Brain microvascular endothelial cell (primary cell): ENCODE results near the gene BCAS1.
A peak's percentile ranks its signal among the peaks of the same experiment; 100 is the strongest.

Experiments used
- DNase-seq: peaks from one replicate; pipeline ENCODE4 v3.0.0-alpha.2; 2020
- H3K27ac ChIP-seq: fragments of 250-450 bp; sonication (Bioruptor Pico); 2 replicates; pipeline ENCODE4 v1.5.1; 2020; ENCODE audit warnings: mild to moderate bottlenecking, moderate library complexity
- H3K27me3 ChIP-seq: fragments of 250-450 bp; sonication (Bioruptor Pico); replicated peaks from 2 replicates; pipeline ENCODE4 v1.5.1; 2020; ENCODE audit warnings: mild to moderate bottlenecking
- H3K36me3 ChIP-seq: fragments of 250-450 bp; sonication (Bioruptor Pico); replicated peaks from 2 replicates; pipeline ENCODE4 v1.5.1; 2020; ENCODE audit warnings: mild to moderate bottlenecking
- H3K4me3 ChIP-seq: 2 replicates; pipeline ENCODE4 v1.5.1; 2011; ENCODE audit warnings: low read depth, mild to moderate bottlenecking, control low read depth, low read length, moderate library complexity
- in situ Hi-C: cut with HindIII; loops from 2 replicates; pipeline ENCODE4 v1.10.0; 2017; ENCODE audit warnings: low sequenced_read_pairs, low pct_ligation_motif_present
- TF ChIP-seq, protein P1 (sequence below): IDR thresholded peaks from 2 replicates; pipeline ENCODE4 v1.5.1; 2011; ENCODE audit warnings: low read depth, mild to moderate bottlenecking, moderate library complexity, low read length, control low read depth, inconsistent platforms; ENCODE audit errors: missing control alignments

BCAS1 gene

GRCh38 chr20:54065601-54066038, 4.8 kb downstream of the BCAS1 start:
- Histone ChIP-seq H3K27ac (no peak overlapping the region), H3K36me3 (no peaks in the 10 kb centered on the region), H3K27me3 (no peaks in the 10 kb centered on the region), H3K4me3 (no peak overlapping the region)
- no peak for DNase-seq
- TF ChIP-seq, protein P1, sequence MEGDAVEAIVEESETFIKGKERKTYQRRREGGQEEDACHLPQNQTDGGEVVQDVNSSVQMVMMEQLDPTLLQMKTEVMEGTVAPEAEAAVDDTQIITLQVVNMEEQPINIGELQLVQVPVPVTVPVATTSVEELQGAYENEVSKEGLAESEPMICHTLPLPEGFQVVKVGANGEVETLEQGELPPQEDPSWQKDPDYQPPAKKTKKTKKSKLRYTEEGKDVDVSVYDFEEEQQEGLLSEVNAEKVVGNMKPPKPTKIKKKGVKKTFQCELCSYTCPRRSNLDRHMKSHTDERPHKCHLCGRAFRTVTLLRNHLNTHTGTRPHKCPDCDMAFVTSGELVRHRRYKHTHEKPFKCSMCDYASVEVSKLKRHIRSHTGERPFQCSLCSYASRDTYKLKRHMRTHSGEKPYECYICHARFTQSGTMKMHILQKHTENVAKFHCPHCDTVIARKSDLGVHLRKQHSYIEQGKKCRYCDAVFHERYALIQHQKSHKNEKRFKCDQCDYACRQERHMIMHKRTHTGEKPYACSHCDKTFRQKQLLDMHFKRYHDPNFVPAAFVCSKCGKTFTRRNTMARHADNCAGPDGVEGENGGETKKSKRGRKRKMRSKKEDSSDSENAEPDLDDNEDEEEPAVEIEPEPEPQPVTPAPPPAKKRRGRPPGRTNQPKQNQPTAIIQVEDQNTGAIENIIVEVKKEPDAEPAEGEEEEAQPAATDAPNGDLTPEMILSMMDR, result no peak
- in situ Hi-C loops, result no loop called here

DNA sequence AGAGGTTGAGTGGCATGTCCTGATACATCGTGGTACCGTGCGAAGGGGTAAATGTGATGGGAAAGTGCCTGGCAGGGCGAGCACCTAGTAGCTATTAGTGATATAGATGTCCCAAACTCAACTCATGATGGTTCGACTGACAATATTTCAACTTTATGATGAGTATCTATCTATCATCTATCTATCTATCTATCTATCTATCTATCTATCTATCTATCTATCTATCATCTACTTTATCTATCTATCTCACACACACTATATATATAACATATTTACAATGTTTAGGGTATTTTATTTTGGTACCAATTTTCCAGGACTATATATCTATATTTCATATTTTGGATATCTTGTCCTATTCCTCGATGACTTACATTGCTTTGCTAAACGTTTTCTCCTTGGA, 5.5 kb downstream of the BCAS1 start:
- DNase-seq, result no peak
- H3K27me3 ChIP-seq, result no peaks in the 10 kb centered on the region
- TF ChIP-seq, protein P1, result no peak
- H3K4me3 ChIP-seq, result no peak overlapping the region
- no peaks in the 10 kb centered on the region for H3K36me3 ChIP-seq
- in situ Hi-C loops, result no loop called here
- no peak overlapping the region for H3K27ac ChIP-seq

GRCh38 chr20:54063992-54064676, 6.3 kb downstream of the BCAS1 start:
- in situ Hi-C loops, result no loop called here
- no peak for DNase-seq
- no peaks in the 10 kb centered on the region for H3K27me3 ChIP-seq
- no peaks in the 10 kb centered on the region for H3K36me3 ChIP-seq
- H3K27ac ChIP-seq, result no peak overlapping the region
- TF ChIP-seq, protein P1, result no peak
- no peak overlapping the region for H3K4me3 ChIP-seq

GRCh38 chr20:54063580-54063979, 6.8 kb downstream of the BCAS1 start:
- in situ Hi-C loops, result no loop called here
- DNase-seq, result no peak
- H3K4me3 ChIP-seq, result no peak overlapping the region
- TF ChIP-seq, protein P1, result no peak
- no peaks in the 10 kb centered on the region for H3K36me3 ChIP-seq
- H3K27me3 ChIP-seq, result no peaks in the 10 kb centered on the region
- no peak overlapping the region for H3K27ac ChIP-seq

- no peak overlapping the region for H3K27ac ChIP-seq
- H3K27me3 ChIP-seq, result no peaks in the 10 kb centered on the region
- TF ChIP-seq, protein P1, result peak; percentile 64
- no peak overlapping the region for H3K4me3 ChIP-seq
- no peaks in the 10 kb centered on the region for H3K36me3 ChIP-seq
- in situ Hi-C loops, result no loop called here
- DNase-seq, result peak; percentile 8
These were observed 7.5 kb downstream of the BCAS1 start for GRCh38 chr20:54062812-54063280.
